ENCODE results near the gene MAP3K7CL.

DNA sequence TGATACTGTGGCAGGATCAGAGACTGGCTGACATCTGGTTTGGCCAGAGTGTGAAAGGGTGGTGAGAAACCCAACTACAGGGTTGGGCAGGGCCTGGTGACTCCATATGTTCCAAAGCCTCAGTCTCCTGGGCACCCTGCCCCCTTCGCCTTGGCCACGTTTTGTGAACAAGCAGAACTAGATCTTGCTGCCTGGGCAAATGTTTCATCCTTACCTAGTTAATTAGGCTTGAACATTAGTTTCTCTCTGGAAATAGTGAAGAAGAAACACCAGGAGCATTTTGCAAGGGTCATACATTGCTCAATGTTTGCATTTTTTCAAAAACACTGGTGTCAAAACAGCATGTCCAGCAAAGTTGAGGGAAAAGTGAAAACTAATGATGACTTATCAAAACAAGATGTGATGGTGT, 60.5 kb downstream of the MAP3K7CL start:
- TF ChIP-seq CTCF (IDR thresholded peaks at IDR 0.05; ENCODE audit: insufficient read depth, low read length) = no peak
- TF ChIP-seq, protein P1, sequence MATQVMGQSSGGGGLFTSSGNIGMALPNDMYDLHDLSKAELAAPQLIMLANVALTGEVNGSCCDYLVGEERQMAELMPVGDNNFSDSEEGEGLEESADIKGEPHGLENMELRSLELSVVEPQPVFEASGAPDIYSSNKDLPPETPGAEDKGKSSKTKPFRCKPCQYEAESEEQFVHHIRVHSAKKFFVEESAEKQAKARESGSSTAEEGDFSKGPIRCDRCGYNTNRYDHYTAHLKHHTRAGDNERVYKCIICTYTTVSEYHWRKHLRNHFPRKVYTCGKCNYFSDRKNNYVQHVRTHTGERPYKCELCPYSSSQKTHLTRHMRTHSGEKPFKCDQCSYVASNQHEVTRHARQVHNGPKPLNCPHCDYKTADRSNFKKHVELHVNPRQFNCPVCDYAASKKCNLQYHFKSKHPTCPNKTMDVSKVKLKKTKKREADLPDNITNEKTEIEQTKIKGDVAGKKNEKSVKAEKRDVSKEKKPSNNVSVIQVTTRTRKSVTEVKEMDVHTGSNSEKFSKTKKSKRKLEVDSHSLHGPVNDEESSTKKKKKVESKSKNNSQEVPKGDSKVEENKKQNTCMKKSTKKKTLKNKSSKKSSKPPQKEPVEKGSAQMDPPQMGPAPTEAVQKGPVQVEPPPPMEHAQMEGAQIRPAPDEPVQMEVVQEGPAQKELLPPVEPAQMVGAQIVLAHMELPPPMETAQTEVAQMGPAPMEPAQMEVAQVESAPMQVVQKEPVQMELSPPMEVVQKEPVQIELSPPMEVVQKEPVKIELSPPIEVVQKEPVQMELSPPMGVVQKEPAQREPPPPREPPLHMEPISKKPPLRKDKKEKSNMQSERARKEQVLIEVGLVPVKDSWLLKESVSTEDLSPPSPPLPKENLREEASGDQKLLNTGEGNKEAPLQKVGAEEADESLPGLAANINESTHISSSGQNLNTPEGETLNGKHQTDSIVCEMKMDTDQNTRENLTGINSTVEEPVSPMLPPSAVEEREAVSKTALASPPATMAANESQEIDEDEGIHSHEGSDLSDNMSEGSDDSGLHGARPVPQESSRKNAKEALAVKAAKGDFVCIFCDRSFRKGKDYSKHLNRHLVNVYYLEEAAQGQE (IDR thresholded peaks at IDR 0.05; ENCODE audit: insufficient replicate concordance, low read depth) = no peak
- no peak for TF ChIP-seq POLR2AphosphoS5 (IDR thresholded peaks at IDR 0.05; ENCODE audit: low read depth)
- no peak for TF ChIP-seq SPI1 (IDR thresholded peaks at IDR 0.05; ENCODE audit: borderline replicate concordance, low read depth)
